ENCODE measurements around the gene HMGXB4.
"Not testable (repeated sequence)": the region's sequence is repeated elsewhere in the genome, so short reads cannot be mapped to it uniquely, and the experiment has no call there.

HMGXB4 gene

GRCh38 chr22:35257321-35258190 lies at the start of gene HMGXB4:
TSS of gene HMGXB4 (plus strand) at chr22:35257493. CDS start at chr22:35262391, 4,898 bp downstream.
- DNase-seq, result peak; percentile 84

- no peak for DNase-seq
Measured at GRCh38 chr22:35208003-35208402, 49.3 kb upstream of the HMGXB4 start.

GRCh38 chr22:35209203-35209602 lies 48.1 kb upstream of the HMGXB4 start:
- DNase-seq, result no peak

GRCh38 chr22:35212009-35212408 lies 45.3 kb upstream of the HMGXB4 start:
- no peak for DNase-seq

GRCh38 chr22:35212996-35213395 lies 44.3 kb upstream of the HMGXB4 start:
- DNase-seq, result no peak

- DNase-seq, result no peak
Measured at GRCh38 chr22:35214968-35215367, 42.3 kb upstream of the HMGXB4 start.

- DNase-seq, result no peak
Measured at GRCh38 chr22:35215993-35216392, 41.3 kb upstream of the HMGXB4 start.

GRCh38 chr22:35217527-35217926 lies 39.8 kb upstream of the HMGXB4 start:
- DNase-seq, result no peak

- DNase-seq, result no peak
Measured at GRCh38 chr22:35218079-35218478, 39.2 kb upstream of the HMGXB4 start.

GRCh38 chr22:35219012-35219411 lies 38.3 kb upstream of the HMGXB4 start:
- DNase-seq, result no peak

GRCh38 chr22:35220221-35220620 lies 37.1 kb upstream of the HMGXB4 start:
- DNase-seq, result no peak

GRCh38 chr22:35225010-35225409 lies 32.3 kb upstream of the HMGXB4 start:
- DNase-seq, result no peak

GRCh38 chr22:35226958-35227647 lies 30.2 kb upstream of the HMGXB4 start:
- DNase-seq, result no peak

- DNase-seq, result no peak
Measured at GRCh38 chr22:35229865-35230264, 27.4 kb upstream of the HMGXB4 start.

- DNase-seq, result no peak
Measured at GRCh38 chr22:35230417-35230816, 26.9 kb upstream of the HMGXB4 start.

- DNase-seq, result no peak
Measured at GRCh38 chr22:35230839-35231584, 26.3 kb upstream of the HMGXB4 start.

- DNase-seq, result peak; percentile 74
Measured at GRCh38 chr22:35231585-35232084, 25.7 kb upstream of the HMGXB4 start.

GRCh38 chr22:35238749-35239148 lies 18.5 kb upstream of the HMGXB4 start:
- not testable (repeated sequence) for DNase-seq

- not testable (repeated sequence) for DNase-seq
Measured at GRCh38 chr22:35244507-35244906, 12.8 kb upstream of the HMGXB4 start.

GRCh38 chr22:35250156-35250555 lies 7.1 kb upstream of the HMGXB4 start:
- DNase-seq, result no peak

- no peak for DNase-seq
Measured at GRCh38 chr22:35253946-35254345, 3.3 kb upstream of the HMGXB4 start.

GRCh38 chr22:35257002-35257320 lies 332 bp upstream of the HMGXB4 start:
- DNase-seq, result no peak

- no peak for DNase-seq
Measured at GRCh38 chr22:35258191-35258988, 1.1 kb downstream of the HMGXB4 start.

Data from NCI-H1105 (cell line).